HepG2 (cell line): Measurements from ENCODE around the gene EDEM1. TPM values are rescaled to one million over a fixed set of nuclear protein-coding genes. Genes with fewer than 3 reads are reported as not detected.

Source experiments
- ATAC-seq: fragments of 200-7000 bp; cut with Tn5 transposase; 3 replicates; pipeline ENCODE4 v1.9.1; 2020; ENCODE audit warnings: mild to moderate bottlenecking, moderate library complexity
- BruUV-seq: library from RNA; stranded (reverse); fragments of 400-500 nt; replicated peaks from 2 replicates; lab custom pipeline; 2021; lab: Mats Ljungman, UMichigan
- CTCF ChIA-PET: fragments of 300-600 bp; formaldehyde crosslinking; extraction: SDS; loops from one replicate; lab custom pipeline; 2021; ENCODE audit warnings: low total read pairs, inconsistent platforms, low intra/inter-chr PET ratio; lab: Yijun Ruan, JAX
- POLR2A ChIA-PET: fragments of 350-600 bp; sonication (Branson Sonifier 250); formaldehyde crosslinking; loops from one replicate; lab custom pipeline; 2020; ENCODE audit warnings: antibody characterized with exemption, inconsistent platforms; lab: Yijun Ruan, JAX
- DNase-seq: peaks from one replicate; pipeline ENCODE4 v3.0.0-alpha.2; 2015; ENCODE audit warnings: low spot score
- FAIRE-seq: peaks from 3 replicates; lab custom pipeline; 2011; peaks lifted over from hg19 to GRCh38; lab: Jason Lieb, UNC
- H2AFZ ChIP-seq: one replicate; pipeline ENCODE4 v1.6.1; 2011; ENCODE audit warnings: low read length, inconsistent platforms
- H3K27ac ChIP-seq: fragments of 300-600 bp; 3 replicates; pipeline ENCODE4 v1.8.0; 2011; ENCODE audit warnings: mixed run types, mild to moderate bottlenecking, mixed read lengths, low read length, inconsistent platforms; ENCODE audit not compliant: insufficient read depth; ENCODE audit errors: extremely low read length
- H3K27me3 ChIP-seq, 2 experiments: fragments of 200-600 bp in 1 of 2; 2 replicates in 1 of 2; 3 replicates in 1 of 2; pipeline versions ENCODE4 v1.6.0 to v1.8.0; 2011; ENCODE audit warnings: low read length in 2 of 2, mild to moderate bottlenecking in 2 of 2, moderate library complexity in 2 of 2, inconsistent platforms in 1 of 2; ENCODE audit not compliant: insufficient read depth in 2 of 2, control insufficient read depth in 1 of 2
- H3K36me3 ChIP-seq, 2 experiments: fragments of 200-600 bp in 1 of 2; replicated peaks in 1 of 2; 2 replicates in 1 of 2; 3 replicates in 1 of 2; pipeline versions ENCODE4 v1.5.1 to v1.8.0; 2011; ENCODE audit warnings: low read length in 2 of 2, inconsistent platforms in 1 of 2; ENCODE audit not compliant: insufficient read depth in 2 of 2, control insufficient read depth in 1 of 2
- H3K4me1 ChIP-seq: 2 replicates; pipeline ENCODE4 v1.5.1; 2012; ENCODE audit warnings: low read length, inconsistent platforms; ENCODE audit not compliant: insufficient read depth
- H3K4me2 ChIP-seq: 2 replicates; pipeline ENCODE4 v1.6.0; 2011; ENCODE audit warnings: low read depth, low read length, inconsistent platforms
- H3K4me3 ChIP-seq, 3 experiments: fragments of 200-600 bp in 1 of 3; sonication (generic), shearing (Covaris generic) in 1 of 3; replicated peaks in 1 of 3; 2 replicates each; pipeline ENCODE4 v1.5.1; 2011 to 2016; ENCODE audit warnings: low read length in 3 of 3, inconsistent platforms in 2 of 3, low read depth in 2 of 3, mild to moderate bottlenecking in 2 of 3, control low read depth in 1 of 3, mixed read lengths in 1 of 3; ENCODE audit not compliant: insufficient read depth in 1 of 3
- H3K79me2 ChIP-seq: one replicate; pipeline ENCODE4 v1.6.1; 2011; ENCODE audit warnings: low read length, inconsistent platforms; ENCODE audit not compliant: insufficient read depth
- H3K9ac ChIP-seq: 2 replicates; pipeline ENCODE4 v1.6.0; 2011; ENCODE audit warnings: mild to moderate bottlenecking, low read depth, low read length, inconsistent platforms; ENCODE audit not compliant: insufficient read depth
- H3K9me3 ChIP-seq: 2 replicates; pipeline ENCODE4 v1.5.1; 2012; ENCODE audit warnings: mild to moderate bottlenecking, low read length
- H4K20me1 ChIP-seq: 2 replicates; pipeline ENCODE4 v1.6.0; 2011; ENCODE audit warnings: inconsistent platforms, mild to moderate bottlenecking, low read length, moderate library complexity; ENCODE audit not compliant: insufficient read depth
- BRCA1 ChIP-seq: sonication (generic); formaldehyde crosslinking; IDR thresholded peaks from 2 replicates; pipeline ENCODE4 v1.4.0; 2020; ENCODE audit warnings: missing genetic modification reagents
- CC2D1A ChIP-seq: sonication (generic); formaldehyde crosslinking; IDR thresholded peaks from 2 replicates; pipeline ENCODE4 v1.8.1; 2023; ENCODE audit warnings: mild to moderate bottlenecking, missing genetic modification reagents
- DRAP1 ChIP-seq: IDR thresholded peaks from 2 replicates; pipeline ENCODE4 v1.6.1; 2016; ENCODE audit warnings: missing genetic modification reagents, missing compliant biosample characterization
- HNF4A ChIP-seq: sonication (generic); formaldehyde crosslinking; IDR thresholded peaks from 2 replicates; pipeline ENCODE4 v1.4.0; 2020; ENCODE audit warnings: missing genetic modification reagents
- KLF13 ChIP-seq: sonication (generic); formaldehyde crosslinking; IDR thresholded peaks from 2 replicates; pipeline ENCODE4 v1.4.0; 2020; ENCODE audit warnings: mild to moderate bottlenecking, missing genetic modification reagents
- ONECUT2 ChIP-seq: sonication (generic); formaldehyde crosslinking; IDR thresholded peaks from 2 replicates; pipeline ENCODE4 v1.4.0; 2020; ENCODE audit warnings: missing genetic modification reagents
- PHF20 ChIP-seq: sonication (generic); formaldehyde crosslinking; IDR thresholded peaks from 2 replicates; pipeline ENCODE4 v1.5.0; 2020; ENCODE audit warnings: mild to moderate bottlenecking, missing genetic modification reagents
- PRMT3 ChIP-seq: sonication (generic); formaldehyde crosslinking; IDR thresholded peaks from 2 replicates; pipeline ENCODE4 v1.8.1; 2022; ENCODE audit warnings: low read depth, mild to moderate bottlenecking, moderate library complexity, missing genetic modification reagents, borderline replicate concordance
- RBFOX2 ChIP-seq: fragments of 200-400 bp; formaldehyde crosslinking; IDR thresholded peaks from 2 replicates; pipeline ENCODE4 v1.6.1; 2017; ENCODE audit warnings: low read depth, mild to moderate bottlenecking, low read length
- SMAD1 ChIP-seq: sonication (generic); formaldehyde crosslinking; IDR thresholded peaks from 2 replicates; pipeline ENCODE4 v1.4.0; 2020; ENCODE audit warnings: missing genetic modification reagents, low read depth, mild to moderate bottlenecking, borderline replicate concordance
- TRIM24 ChIP-seq: sonication (generic); formaldehyde crosslinking; IDR thresholded peaks from 2 replicates; pipeline ENCODE4 v1.8.0; 2022; ENCODE audit warnings: mild to moderate bottlenecking, missing genetic modification reagents
- ZFP1 ChIP-seq: IDR thresholded peaks from 2 replicates; pipeline ENCODE4 v1.6.1; 2016
- ZNF430 ChIP-seq: sonication (generic); formaldehyde crosslinking; IDR thresholded peaks from 2 replicates; pipeline ENCODE4 v1.9.0; 2021; ENCODE audit warnings: mild to moderate bottlenecking, missing genetic modification reagents
- ZNF530 ChIP-seq: sonication (generic); formaldehyde crosslinking; IDR thresholded peaks from 2 replicates; pipeline ENCODE4 v1.5.0; 2020; ENCODE audit warnings: low read depth, mild to moderate bottlenecking, missing genetic modification reagents
- ZNF569 ChIP-seq: sonication (generic); formaldehyde crosslinking; IDR thresholded peaks from 2 replicates; pipeline ENCODE4 v1.5.0; 2020; ENCODE audit warnings: mild to moderate bottlenecking, missing genetic modification reagents, moderate library complexity, borderline replicate concordance
- ZSCAN30 ChIP-seq: sonication (generic); formaldehyde crosslinking; IDR thresholded peaks from 2 replicates; pipeline ENCODE4 v1.5.0; 2020; ENCODE audit warnings: mild to moderate bottlenecking, missing genetic modification reagents
- WGBS: methylation state at CpG from one replicate; pipeline ENCODE4 v1.1.6; 2017; ENCODE audit warnings: low lambda C conversion rate; 5-methylcytosine and 5-hydroxymethylcytosine counted together
- in situ Hi-C: cut with HindIII; loops from 2 replicates; pipeline ENCODE4 v1.10.0; 2017; ENCODE audit warnings: low pct_unique_long_range_greater_than_20kb; ENCODE audit not compliant: extremely low pct_ligation_motif_present
- intact Hi-C: fragments of 100-400 bp; cut with micrococcal nuclease; formaldehyde crosslinking; loops from one replicate; pipeline ENCODE4 v1.10.0; 2022; ENCODE audit not compliant: unreplicated experiment
- polyA plus RNA-seq, 8 experiments: library from polyadenylated mRNA; depleted of rRNA in 3 of 8; stranded (reverse) in 7 of 8; unstranded in 1 of 8; fragments of >200 nt; fragmentation: Illumina TruSeq in 4 of 8; extraction: Trizol in 4 of 8; gene quantifications; 2 replicates each; pipeline versions ENCODE4 v1.2.1 to v1.2.3, GENCODE V29; 2011 to 2016; ENCODE audit warnings: low read depth in 4 of 8, missing spikeins in 1 of 8, mixed read lengths in 1 of 8; ENCODE audit not compliant: insufficient read depth in 1 of 8
- total RNA-seq, 5 experiments: library from RNA; depleted of rRNA; stranded (reverse); fragments of >200 nt; fragmentation: Illumina TruSeq; extraction: Trizol; gene quantifications; 2 replicates each; pipeline ENCODE4 v1.2.3, GENCODE V29; 2016; ENCODE audit warnings: low read depth in 1 of 5
- TF ChIP-seq, protein P1 (sequence below): sonication (generic); formaldehyde crosslinking; IDR thresholded peaks from 2 replicates; pipeline ENCODE4 v1.4.0; 2020; ENCODE audit warnings: missing genetic modification reagents, mild to moderate bottlenecking, borderline replicate concordance
- TF ChIP-seq, protein P2 (sequence below): sonication (generic); formaldehyde crosslinking; IDR thresholded peaks from 2 replicates; pipeline ENCODE4 v1.5.0; 2020; ENCODE audit warnings: missing genetic modification reagents

The EDEM1 gene
- total and polyA plus RNA-seq, 2 of the 13 experiments (the other 11 are each of a cell fraction or from before 2014, with no cell fraction given), result 13.8 to 25.8 TPM

DNA sequence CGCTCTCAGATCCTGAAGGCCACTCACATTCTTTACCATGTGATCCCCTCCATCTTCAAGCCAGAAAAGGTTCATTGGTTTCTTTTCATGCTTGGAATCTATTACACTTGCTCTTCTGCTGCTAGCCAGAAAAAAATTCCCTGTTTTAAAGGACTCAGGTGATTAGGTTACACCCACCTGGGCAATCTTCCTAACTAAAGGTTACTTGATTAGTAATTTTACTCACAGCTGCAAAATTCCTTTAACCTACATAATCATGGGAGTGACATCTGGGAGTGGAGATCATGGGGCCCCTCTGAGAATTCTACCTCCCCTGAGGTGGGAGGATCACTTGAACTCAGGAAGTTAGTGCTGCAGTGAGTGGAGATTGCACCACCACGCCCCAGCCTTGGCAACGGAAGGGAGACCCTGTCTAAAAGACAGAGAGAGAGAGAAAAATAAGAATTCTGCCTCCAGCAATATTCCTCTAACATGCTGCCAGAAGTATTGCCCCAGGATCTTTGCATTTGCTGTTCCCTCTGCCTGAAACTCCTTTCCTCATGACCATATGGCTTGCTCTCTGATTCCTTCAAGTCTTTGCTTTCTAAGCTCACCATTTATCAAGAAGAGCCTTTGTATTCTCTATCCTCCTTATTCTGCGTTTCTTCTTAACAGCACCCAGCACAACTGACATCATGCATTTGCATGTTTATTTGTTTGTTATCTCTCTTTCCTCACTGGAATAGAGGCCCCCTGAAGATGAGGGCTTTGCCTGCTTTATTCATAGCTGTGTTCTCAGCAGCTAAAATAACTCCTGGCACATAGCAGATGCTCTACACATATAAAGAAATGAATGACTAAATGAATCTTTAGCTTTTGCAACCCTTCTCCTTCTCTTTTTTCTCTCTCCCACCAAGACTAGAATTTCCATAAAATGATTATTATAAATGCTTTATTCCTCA lies 68.2 kb downstream of the EDEM1 start:
- Histone ChIP-seq H2AFZ (no peak overlapping the region), H3K27ac (no peak overlapping the region), H3K79me2 (no peaks in the 10 kb centered on the region), H4K20me1 (no peaks in the 10 kb centered on the region), H3K9me3 (no peaks in the 10 kb centered on the region), H3K27me3 (peaks cover 0 to 22% of the 10 kb centered on the region in 2 experiments; a peak in 1 of 5 replicates), H3K4me1 (peaks cover 13% of the 10 kb centered on the region), H3K9ac (no peak overlapping the region), H3K4me2 (no peak overlapping the region), H3K4me3 (no peak overlapping the region), H3K36me3 (no peaks in the 10 kb centered on the region)
- no peak for ATAC-seq
- no peak for DNase-seq
- CTCF ChIA-PET, result no interaction called here
- TF ChIP-seq CC2D1A (CRISPR knock-in tag) (no peak), PHF20 (CRISPR knock-in tag) (no peak), TRIM24 (no peak), ZNF569 (no peak), DRAP1 (CRISPR knock-in tag) (no peak), ZSCAN30 (CRISPR knock-in tag) (no peak), ZNF530 (CRISPR knock-in tag) (no peak), ZFP1 (CRISPR knock-in tag) (no peak), ZNF430 (CRISPR knock-in tag) (no peak), ONECUT2 (CRISPR knock-in tag) (no peak), BRCA1 (no peak), KLF13 (CRISPR knock-in tag) (no peak), SMAD1 (CRISPR knock-in tag) (no peak), PRMT3 (CRISPR knock-in tag) (no peak), HNF4A (no peak), RBFOX2 (no peak)
- TF ChIP-seq, protein P1, sequence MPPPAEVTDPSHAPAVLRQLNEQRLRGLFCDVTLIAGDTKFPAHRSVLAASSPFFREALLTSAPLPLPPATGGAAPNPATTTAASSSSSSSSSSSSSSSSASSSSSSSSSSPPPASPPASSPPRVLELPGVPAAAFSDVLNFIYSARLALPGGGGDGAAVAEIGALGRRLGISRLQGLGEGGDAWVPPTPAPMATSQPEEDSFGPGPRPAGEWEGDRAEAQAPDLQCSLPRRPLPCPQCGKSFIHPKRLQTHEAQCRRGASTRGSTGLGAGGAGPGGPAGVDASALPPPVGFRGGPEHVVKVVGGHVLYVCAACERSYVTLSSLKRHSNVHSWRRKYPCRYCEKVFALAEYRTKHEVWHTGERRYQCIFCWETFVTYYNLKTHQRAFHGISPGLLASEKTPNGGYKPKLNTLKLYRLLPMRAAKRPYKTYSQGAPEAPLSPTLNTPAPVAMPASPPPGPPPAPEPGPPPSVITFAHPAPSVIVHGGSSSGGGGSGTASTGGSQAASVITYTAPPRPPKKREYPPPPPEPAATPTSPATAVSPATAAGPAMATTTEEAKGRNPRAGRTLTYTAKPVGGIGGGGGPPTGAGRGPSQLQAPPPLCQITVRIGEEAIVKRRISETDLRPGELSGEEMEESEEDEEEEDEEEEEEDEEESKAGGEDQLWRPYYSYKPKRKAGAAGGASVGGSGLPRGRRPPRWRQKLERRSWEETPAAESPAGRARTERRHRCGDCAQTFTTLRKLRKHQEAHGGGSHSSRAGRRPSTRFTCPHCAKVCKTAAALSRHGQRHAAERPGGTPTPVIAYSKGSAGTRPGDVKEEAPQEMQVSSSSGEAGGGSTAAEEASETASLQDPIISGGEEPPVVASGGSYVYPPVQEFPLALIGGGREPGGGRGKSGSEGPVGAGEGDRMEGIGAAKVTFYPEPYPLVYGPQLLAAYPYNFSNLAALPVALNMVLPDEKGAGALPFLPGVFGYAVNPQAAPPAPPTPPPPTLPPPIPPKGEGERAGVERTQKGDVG, result no peak
- TF ChIP-seq, protein P2, sequence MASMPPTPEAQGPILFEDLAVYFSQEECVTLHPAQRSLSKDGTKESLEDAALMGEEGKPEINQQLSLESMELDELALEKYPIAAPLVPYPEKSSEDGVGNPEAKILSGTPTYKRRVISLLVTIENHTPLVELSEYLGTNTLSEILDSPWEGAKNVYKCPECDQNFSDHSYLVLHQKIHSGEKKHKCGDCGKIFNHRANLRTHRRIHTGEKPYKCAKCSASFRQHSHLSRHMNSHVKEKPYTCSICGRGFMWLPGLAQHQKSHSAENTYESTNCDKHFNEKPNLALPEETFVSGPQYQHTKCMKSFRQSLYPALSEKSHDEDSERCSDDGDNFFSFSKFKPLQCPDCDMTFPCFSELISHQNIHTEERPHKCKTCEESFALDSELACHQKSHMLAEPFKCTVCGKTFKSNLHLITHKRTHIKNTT (CRISPR knock-in tag), result no peak
- no peak for FAIRE-seq
- BruUV-seq, result no TSS peak
- POLR2A ChIA-PET, result no interaction called here
- in situ Hi-C loops (no loop called here), intact Hi-C loops (no loop called here)
- 44% methylated on average over 4 of the region's 4 CpGs for WGBS
